Adipose tissue (tissue), 3 donors: ENCODE results near the gene DEFB127. TPM values are rescaled to one million over a fixed set of nuclear protein-coding genes. Genes with fewer than 3 reads are reported as not detected.
"Not testable (repeated sequence)": the region's sequence is repeated elsewhere in the genome, so short reads cannot be mapped to it uniquely, and the experiment has no call there.

Experiments used
- H3K27ac ChIP-seq: one replicate; pipeline ENCODE4 v1.5.1; 2013; ENCODE audit warnings: low read depth, low read length
- WGBS, 3 donors: extraction: QIAGEN DNeasy Blood & Tissue Kit; methylation state at CpG; one replicate each; pipeline ENCODE4 v1.1.7; 2013; 5-methylcytosine and 5-hydroxymethylcytosine counted together
- polyA plus RNA-seq, 3 donors: library from polyadenylated mRNA; stranded (reverse); fragments of 200-250 nt; gene quantifications; one replicate each; pipeline ENCODE4 v1.2.3, GENCODE V29; 2013
- donor health status: healthy with polysubstance abuse.
- donor health status: Bipolar disorder and iron deficiency.
- donor health status: healthy.

Gene DEFB127, protein sequence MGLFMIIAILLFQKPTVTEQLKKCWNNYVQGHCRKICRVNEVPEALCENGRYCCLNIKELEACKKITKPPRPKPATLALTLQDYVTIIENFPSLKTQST
- polyA plus RNA-seq = not detected

DNA sequence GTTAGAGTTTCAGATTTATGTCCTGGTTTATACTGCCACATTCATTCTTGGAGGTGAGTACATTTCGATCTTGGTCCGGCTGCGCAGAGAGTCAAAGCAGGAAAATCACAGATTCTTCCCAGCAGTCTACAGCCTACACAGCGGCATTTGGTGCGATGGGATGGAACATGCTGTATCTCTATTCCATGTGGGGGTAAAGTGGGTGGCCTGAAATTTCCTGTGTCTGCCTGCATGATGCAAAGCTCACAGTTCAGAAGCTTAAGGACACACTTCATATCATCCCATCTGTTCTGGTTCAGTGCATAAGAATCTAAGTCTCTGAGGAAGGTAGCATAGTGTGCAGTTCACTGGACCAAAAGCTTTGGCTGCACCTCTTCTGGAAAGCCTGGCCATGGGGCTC is at the start of gene DEFB127:
DEFB127 (plus strand) TSS at position 301 of the 400 bp plus-strand sequence; CDS start at position 392, 91 bp downstream.
- 90 to 93% (median 91%) methylated on average over 5 of the region's 5 CpGs for WGBS, 3 donors

DNA sequence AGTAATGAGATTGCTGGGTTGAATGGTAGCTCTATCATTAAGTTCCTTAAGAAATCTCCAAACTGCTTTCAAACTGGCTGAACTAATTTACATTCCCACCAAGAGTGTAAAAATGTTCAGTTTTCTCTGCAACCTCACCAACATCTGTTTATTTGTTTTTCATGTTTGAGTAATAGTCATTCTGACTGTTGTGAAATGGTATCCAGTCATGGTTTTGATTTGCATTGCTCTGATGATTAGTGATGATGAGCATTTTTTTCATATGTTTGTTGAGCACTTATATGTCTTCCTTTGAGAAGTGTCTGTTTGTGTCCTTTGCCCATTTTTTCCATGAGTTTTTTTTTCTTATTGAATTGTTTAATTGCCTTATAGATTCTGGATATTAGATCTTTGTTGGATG is 44.9 kb upstream of the DEFB127 start:
- no peak overlapping the region for H3K27ac ChIP-seq

More for the DNA sequence above, at the start of gene DEFB127:
- H3K27ac ChIP-seq = no peak within 1 kb of the TSS

DNA sequence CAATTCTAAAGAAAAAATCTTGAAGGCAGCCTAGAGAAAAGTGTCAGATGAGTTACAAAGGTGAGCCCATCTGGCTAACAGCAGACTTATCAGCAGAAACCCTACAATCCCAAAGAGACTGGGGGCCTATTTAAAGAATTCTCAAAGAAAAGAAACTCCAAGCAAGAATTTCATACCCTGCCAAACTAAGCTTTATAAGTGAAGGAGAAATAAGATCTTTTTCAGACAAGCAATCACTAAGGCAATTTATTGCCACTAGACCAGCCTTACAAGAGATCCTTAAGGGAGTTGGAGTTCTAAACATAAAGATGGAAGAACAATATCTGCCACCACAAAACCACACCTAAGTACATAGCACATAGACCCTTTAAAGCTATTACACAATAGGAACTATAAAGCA is 39.7 kb upstream of the DEFB127 start:
- H3K27ac ChIP-seq = no peak overlapping the region

DNA sequence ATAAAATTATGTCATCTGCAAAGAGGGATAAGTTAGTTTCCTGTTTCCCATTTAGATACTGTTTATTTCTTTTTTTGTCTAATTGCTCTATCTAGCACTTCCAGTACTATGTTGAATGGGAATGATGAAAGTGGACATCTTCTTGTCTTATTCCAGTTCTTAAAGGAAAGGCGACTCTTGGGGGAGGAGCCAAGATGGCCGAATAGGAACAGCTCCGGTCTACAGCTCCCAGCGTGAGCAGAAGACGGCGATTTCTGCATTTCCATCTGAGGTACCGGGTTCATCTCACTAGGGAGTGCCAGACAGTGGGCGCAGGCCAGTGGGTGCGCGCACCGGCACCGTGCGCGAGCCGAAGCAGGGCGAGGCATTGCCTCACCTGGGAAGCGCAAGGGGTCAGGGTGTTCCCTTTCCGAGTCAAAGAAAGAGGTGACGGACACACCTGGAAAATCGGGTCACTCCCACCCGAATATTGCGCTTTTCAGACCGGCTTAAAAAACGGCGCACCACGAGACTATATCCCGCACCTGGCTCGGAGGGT is 27.4 kb upstream of the DEFB127 start:
- not testable (repeated sequence) for H3K27ac ChIP-seq
- 87 to 92% (median 90%) methylated on average over 21 to 27 of the region's 28 CpGs for WGBS, 3 donors

DNA sequence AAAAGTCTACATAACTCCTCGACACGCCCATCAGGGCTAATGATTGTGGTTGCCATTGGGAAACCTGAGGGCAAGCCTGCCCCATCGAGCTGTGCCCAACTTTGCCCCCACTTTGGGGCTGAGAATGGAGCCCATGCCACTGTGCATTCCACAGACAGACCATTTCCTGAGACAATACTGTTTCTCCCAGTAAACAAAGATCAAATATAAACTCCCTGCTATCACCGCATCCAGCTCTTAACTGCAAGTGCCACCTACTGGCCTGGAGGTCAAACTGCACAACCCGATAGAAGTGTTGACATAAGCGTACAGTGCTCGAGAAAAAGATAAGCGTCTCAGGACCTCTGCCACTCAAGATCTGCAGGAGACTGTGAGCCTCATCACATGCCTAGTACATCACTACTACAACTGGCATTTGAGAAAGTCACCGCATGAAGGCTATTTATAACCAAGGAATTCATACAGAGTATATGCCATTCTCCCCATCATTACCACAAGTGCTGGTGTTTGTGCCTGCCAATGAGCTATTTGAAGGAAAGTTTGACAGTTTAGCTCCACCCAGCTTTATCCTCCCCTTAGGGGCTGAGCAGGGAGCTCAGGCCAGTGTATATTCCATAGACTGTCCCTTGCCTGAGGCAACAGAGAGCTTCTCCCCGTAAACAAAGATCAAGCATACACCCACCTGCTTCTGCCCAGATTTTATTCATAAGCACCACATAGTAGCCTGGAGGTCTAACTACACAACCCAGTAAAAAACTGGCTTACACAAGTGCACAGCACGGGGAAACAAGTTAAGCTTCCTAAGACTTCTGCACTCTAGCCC is 19.4 kb upstream of the DEFB127 start:
- 71 to 86% (median 85%) methylated on average over 11 of the region's 11 CpGs for WGBS, 3 donors
- H3K27ac ChIP-seq = no peak overlapping the region

DNA sequence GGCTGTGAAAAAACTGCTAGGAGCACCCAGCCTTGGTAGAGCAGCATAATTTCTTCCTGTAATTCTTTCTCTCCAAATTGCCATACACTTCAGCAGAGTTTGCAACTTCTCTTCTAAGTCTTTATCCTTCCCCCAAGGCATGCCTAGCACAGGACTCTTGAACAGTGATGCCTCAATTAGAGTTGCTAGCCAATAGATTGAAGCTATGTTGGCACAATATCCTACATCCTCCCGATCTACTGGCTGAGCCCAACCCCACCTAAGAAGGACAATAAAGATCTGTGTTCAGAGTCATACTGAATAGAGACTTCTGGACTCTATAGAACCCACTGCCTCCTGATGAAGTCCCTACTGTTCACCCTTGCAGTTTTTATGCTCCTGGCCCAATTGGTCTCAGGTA is 15.0 kb upstream of the DEFB127 start, which contains the start of gene DEFB126:
DEFB126 (plus strand) TSS at position 301 of the 400 bp plus-strand sequence; CDS start at position 340, 39 bp downstream.
- no peak within 1 kb of the TSS for H3K27ac ChIP-seq
- 30 to 55% (median 54%) methylated on average over 1 of the region's 1 CpG for WGBS, 3 donors

DNA sequence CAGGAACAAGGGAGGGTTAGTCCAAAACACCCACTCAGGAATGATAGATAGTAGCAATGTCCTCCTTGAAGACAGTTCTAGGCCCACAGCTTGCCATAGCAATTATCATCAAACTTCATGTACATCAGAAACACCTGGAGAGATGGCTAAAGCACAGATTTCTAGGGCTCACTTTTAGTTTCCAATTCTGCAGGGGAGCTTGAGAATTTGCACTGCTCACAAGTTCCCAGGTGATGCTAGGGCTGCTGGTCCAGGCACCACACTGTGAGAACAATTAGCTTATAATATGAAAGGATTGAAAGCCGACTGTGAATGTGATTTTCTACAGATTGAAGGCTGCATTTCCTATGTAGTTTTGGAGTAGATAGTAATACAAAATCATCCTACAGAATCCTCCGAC is 11.4 kb upstream of the DEFB127 start:
- H3K27ac ChIP-seq = no peak overlapping the region
- WGBS, 3 donors = 55 to 64% (median 57%) methylated on average over 2 of the region's 2 CpGs

DNA sequence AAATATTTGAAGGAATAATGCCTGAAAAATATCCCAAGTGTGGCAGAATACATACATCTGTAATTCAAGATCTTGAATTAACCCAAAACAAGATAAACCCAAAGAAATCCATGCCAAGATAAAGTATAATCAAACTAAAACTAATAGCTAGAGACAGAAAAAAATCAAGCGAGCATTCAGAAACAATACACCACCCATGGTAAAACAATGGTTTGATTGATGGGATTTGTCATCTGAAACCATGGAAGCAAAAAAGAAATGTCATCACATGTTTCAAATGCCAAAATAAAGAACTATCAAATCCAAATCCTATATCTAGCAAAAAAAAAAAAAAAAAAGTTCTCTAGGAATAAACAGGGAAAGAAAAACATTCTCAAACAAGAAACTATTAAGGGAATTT is 5.1 kb upstream of the DEFB127 start:
- 82 to 89% (median 83%) methylated on average over 1 of the region's 1 CpG for WGBS, 3 donors
- no peak overlapping the region for H3K27ac ChIP-seq

DNA sequence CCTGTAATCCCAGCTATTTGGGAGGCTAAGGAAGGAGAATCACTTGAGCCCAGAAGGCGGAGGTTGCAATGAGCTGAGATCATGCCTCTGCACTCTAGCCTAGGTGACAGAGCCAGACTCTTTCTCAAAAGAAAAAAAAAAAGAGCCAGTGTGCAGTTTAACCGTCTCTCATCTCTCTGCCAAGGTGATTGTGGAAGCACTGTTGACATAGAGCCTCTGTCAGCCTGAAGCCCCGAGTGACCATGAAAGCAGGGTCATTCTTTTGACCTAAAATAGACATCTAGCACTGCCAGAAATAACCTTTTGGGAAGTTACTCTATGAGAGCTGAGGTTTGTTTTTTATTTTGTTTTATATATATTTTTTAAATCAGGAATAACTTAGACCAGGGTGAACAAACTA is 7.4 kb downstream of the DEFB127 start:
- WGBS, 3 donors = 38 to 66% (median 66%) methylated on average over 3 of the region's 3 CpGs
- H3K27ac ChIP-seq = no peak overlapping the region

DNA sequence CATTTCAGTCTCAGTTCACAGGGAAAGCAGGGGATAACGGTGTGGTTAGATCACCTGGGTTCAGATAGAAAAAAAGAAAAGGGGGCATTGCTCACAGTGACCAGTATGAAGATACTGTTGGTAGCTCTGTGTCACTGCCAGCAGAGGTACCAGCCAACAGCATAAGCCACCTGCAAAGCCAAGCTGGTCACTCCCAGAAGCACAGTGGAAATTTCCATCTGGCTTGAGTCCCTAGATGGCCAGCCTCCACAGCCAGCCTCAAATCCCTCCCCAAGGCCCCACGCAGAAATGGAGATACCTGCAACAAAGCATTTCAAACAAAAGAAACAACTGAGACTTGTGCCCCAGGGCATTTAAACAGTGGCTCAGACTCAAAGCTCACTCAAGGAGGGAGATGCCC is 11.6 kb downstream of the DEFB127 start:
- no peak overlapping the region for H3K27ac ChIP-seq
- WGBS, 3 donors = 73 to 82% (median 80%) methylated on average over 2 of the region's 2 CpGs

DNA sequence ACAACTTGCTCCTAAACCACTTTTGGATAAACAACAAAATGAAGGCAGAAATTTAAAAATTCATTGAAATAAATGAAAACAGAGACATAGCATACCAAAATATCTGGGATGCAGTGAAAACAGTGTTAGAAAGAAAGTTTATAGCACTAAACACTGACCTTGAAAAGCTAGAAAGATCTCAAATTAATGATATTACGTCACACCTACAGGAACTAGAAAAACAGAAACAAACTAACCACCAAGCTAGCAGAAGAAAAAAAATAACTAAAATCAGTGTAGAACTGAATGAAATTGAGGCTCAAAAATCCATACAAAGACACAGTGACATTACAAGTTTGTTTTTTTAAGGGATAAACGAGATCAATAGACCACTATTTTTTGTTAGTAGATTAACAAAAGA is 27.0 kb downstream of the DEFB127 start:
- WGBS, 3 donors = 57 to 70% (median 65%) methylated on average over 2 of the region's 2 CpGs
- no peak overlapping the region for H3K27ac ChIP-seq

DNA sequence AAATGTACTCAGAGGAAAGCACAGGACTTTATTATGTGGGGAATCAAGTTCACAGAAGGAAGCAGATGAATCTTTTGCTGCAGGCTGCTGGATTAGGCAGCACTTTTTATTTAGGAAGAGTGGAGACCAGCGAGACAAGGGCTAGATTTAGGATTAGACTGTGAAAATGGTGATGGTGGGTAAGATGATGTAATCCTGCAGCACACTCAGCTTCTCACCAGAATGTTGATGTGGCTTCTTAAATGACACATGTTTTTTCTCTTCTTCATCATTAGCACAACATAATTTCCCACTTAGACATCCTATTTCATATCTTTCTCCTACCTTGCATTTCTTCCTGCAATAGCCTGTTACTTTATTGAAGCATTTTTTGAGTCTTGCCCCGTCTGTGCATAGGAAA is 30.5 kb downstream of the DEFB127 start:
- no peak overlapping the region for H3K27ac ChIP-seq
- 50 to 72% (median 61%) methylated on average over 2 of the region's 2 CpGs for WGBS, 3 donors

DNA sequence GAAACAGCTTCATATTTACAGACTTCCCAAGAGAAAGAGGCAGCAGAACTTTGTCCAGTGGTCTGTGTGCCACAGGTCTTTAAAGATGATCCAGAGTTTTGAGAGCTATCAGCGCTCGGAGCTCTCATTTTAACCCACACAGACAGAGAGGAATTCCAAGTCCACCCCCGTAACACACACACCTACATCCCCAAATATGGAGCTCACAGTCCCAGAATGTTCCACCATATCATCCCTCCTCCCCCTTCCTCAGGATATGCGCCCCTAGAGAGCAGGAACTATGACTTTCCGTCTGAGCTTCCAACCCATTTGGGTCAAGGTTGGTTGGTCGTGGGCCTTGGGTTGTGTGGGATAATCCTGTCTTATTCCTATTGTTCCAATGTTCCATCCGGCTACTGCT is 32.4 kb downstream of the DEFB127 start, which contains the start of gene DEFB128:
DEFB128 (minus strand) TSS at position 101 of the 400 bp plus-strand sequence; CDS start at position 13, 88 bp downstream.
- H3K27ac ChIP-seq = no peak within 1 kb of the TSS
- WGBS, 3 donors = 56 to 58% (median 58%) methylated on average over 7 of the region's 7 CpGs

DNA sequence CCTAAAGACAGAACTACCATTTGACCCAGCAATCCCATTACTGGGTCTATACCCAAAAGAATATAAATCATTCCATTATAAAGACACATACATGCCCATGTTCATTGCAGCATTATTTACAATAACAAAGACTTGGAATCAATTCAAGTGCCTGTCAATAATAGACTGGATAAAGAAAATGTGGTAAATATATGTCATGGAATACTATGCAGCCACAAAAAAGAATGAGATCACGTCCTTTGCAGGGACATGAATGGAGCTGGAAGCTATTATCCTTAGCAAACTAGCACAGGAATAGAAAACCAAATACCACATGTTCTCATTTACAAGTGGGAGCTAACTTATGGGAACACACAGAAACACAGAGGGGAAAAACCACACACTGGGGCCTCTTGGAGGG is 41.0 kb downstream of the DEFB127 start:
- 90 to 97% (median 92%) methylated on average over 1 of the region's 1 CpG for WGBS, 3 donors

DNA sequence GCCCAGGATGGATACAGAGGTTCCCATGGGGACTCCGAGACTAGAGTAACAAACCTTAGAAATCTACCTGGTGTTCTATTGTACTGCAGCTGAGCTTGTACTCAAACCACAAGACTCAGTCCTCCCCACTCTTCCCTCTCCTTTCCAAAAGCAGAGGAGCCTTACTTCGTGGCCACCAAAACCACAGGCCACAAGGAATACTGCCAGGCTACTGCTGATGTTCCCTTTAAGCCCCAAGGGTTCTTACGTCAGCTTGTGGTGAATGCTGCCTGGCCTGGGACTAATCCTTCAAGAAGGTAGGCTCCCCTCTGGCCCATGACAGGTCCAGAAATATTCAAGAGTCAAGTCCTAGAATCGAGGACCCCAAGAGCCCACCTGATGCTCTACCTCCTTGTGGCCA is 42.7 kb downstream of the DEFB127 start:
- H3K27ac ChIP-seq = no peak overlapping the region
- WGBS, 3 donors = 58 to 73% (median 61%) methylated on average over 4 of the region's 4 CpGs

More for the DNA sequence above, 41.0 kb downstream of the DEFB127 start:
- no peak overlapping the region for H3K27ac ChIP-seq

DNA sequence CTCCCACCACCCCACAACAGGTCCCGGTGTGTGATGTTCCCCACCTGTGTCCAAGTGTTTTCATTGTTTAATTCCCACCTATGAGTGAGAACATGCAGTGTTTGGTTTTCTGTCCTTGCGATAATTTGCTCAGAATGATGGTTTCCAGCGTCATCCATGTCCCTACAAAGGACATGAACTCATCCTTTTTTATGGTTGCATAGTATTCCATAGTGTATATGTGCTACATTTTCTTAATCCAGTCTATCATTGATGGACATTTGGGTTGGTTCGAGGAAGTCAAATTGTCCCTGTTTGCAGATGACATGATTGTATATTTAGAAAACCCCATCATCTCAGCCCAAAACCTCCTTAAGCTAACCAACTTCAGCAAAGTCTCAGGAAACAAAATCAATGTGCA is 46.4 kb downstream of the DEFB127 start:
- WGBS, 3 donors = 59 to 75% (median 69%) methylated on average over 4 of the region's 4 CpGs
- H3K27ac ChIP-seq = not testable (repeated sequence)
